Epithelial cell of umbilical artery (primary cell): ENCODE data around the gene RFTN2. TPM values are rescaled to one million over a fixed set of nuclear protein-coding genes. Genes with fewer than 3 reads are reported as not detected.

Source experiments
- total RNA-seq: library from RNA; depleted of rRNA; stranded (reverse); fragments of >200 nt; gene quantifications from 2 replicates; pipeline ENCODE4 v1.2.3, GENCODE V29; 2014

RFTN2 gene
- total RNA-seq, result 2.7 and 5.5 TPM in 2 replicates

DNA sequence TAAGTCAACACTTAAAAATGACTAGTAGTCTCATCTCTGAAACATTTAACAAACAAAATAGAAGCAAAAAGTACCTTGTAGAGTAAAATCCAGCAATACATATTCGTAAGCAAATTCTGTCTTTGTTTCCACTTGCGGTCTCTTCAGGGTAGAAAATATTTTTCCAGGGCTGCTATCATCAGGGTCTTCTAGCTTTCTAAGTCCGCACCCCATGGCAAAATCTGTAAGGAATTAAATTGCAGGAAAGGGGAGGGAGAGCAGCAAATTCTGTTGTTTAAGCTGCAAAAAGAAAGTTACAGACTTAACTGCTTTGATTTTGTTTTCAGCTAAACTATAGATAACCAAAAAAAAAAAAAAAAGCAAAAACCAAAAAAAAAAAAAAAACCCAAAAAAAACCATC, at the start of gene RFTN2:
TSS of gene RFTN2 (minus strand) at position 342 of the 400 bp plus-strand sequence. CDS start at position 213, 129 bp downstream.

GRCh38 chr2:197705121-197705911, 29.9 kb upstream of the RFTN2 start, which contains the start of gene MARS2:
TSS of gene MARS2 (plus strand) at chr2:197705369. CDS start at chr2:197705406, 37 bp downstream.

Other genes with a start within 250 kb of the RFTN2 start
- gene SF3B1, start 240.6 kb downstream of the RFTN2 start, total RNA-seq, result 180 and 618 TPM in 2 replicates
- 34.1 and 38.0 TPM in 2 replicates for gene COQ10B, start 222.0 kb downstream of the RFTN2 start, total RNA-seq
- gene HSPD1, start 175.7 kb downstream of the RFTN2 start, total RNA-seq, result 260 and 412 TPM in 2 replicates
- gene HSPE1, start 175.2 kb downstream of the RFTN2 start, total RNA-seq, result 202 and 207 TPM in 2 replicates
- gene MOB4, start 159.5 kb downstream of the RFTN2 start, total RNA-seq, result 29.6 and 50.3 TPM in 2 replicates
- 4.9 and 6.1 TPM in 2 replicates for gene MARS2, start 29.8 kb upstream of the RFTN2 start, total RNA-seq
- not detected in 2 replicates for gene BOLL, start 109.7 kb upstream of the RFTN2 start, total RNA-seq
- 10.7 and 11.7 TPM in 2 replicates for gene PLCL1, start 129.0 kb upstream of the RFTN2 start, total RNA-seq